ENCODE data around the gene PAPSS2.

PAPSS2 gene

GRCh38 chr10:87672551-87672950, 12.9 kb downstream of the PAPSS2 start:
- no peak for DNase-seq

GRCh38 chr10:87674943-87675342, 15.3 kb downstream of the PAPSS2 start:
- no peak for DNase-seq

DNA sequence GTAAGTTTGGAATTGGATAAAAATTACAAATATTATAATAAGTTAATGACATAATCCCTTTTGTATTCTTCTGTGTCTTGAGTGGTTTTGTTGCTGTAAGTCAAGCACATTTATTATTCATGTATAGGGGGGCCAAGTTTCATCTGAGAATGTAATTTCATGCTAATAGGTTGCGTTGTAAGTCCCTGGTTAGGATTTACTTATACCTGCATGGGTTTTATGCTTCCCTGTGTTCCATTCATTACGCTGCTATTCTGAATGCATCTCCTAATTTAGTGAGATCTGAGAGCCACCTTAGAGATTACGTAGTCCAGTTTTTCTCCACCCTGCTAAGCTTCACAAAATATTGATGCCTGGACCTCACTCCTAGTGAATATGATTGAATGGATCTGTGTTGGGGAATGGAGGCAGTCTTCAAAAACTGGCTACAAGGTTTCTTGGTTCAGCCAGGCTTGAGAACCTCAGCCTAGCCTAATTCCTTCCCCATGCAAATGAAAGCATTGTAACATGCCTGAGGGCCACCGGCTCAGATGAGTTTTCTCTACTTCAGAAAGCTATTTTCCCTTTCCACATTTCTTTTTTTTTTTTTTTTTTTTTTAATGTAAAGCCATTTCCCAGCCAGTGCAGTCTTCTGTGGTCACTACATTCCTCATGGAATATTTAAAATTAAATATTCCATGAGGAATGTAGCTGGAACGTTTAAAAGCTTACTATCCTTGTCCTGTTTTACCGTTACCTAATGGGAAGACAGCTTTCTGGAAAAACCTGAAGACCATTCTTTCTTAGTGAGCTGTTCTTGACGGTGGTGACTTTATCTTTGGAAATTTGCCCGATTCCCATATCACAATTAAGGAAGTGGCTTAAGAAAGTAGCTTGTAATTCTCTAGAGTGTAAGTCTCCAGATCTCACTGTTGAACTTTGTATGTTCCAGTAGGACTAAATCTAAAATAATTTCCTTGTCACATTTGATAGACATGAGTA, 16.0 kb downstream of the PAPSS2 start:
- no peak for DNase-seq

GRCh38 chr10:87677595-87677994, 17.9 kb downstream of the PAPSS2 start:
- no peak for DNase-seq

DNA sequence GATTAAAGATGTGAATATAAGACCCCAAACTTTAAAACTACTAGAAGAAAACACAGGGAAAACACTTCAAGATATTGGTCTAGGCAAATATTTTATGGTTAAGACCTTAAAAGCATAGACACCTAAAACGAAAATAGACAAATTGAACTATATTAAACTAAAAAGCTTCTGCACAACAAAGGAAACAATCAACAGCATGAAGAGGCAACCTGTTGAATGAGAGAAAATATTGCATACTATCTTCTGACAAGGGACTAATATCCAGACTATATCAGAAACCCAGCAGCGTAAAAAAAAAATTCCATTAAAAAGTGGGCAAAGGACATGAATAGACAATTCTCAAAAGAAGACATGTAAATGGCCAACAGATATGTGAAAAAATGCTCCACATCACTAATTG, 18.6 kb downstream of the PAPSS2 start:
- DNase-seq: no peak

GRCh38 chr10:87683356-87683755, 23.7 kb downstream of the PAPSS2 start:
- DNase-seq: no peak

GRCh38 chr10:87684001-87684638, 24.4 kb downstream of the PAPSS2 start:
- DNase-seq: no peak

- DNase-seq: no peak
These were observed 26.3 kb downstream of the PAPSS2 start for GRCh38 chr10:87685832-87686574.

GRCh38 chr10:87691506-87692070, 31.9 kb downstream of the PAPSS2 start:
- DNase-seq: no peak

GRCh38 chr10:87692956-87693484, 33.3 kb downstream of the PAPSS2 start:
- DNase-seq: no peak

- DNase-seq: no peak
These were observed 34.5 kb downstream of the PAPSS2 start for GRCh38 chr10:87694011-87694794.

DNA sequence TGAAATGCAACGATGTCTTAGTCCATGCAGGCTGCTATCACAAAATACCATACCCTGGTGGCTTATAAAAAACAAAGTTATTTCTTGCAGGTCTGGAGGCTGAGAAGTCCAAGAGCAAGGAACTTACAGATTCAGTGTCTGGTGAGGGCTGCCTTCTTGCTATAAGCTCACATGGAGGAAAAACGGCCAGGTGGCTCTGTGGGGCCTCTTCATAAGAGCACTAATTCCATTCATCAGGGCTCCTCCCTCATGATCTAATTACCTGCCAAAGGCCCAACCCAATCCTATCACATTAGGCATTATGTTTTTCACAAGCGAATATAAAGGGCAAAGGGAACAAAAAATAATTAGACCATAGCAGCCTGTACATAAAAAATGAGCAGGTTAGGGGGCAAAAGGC, 35.4 kb downstream of the PAPSS2 start:
- DNase-seq: no peak

GRCh38 chr10:87696922-87697745, 37.5 kb downstream of the PAPSS2 start:
- no peak for DNase-seq

DNA sequence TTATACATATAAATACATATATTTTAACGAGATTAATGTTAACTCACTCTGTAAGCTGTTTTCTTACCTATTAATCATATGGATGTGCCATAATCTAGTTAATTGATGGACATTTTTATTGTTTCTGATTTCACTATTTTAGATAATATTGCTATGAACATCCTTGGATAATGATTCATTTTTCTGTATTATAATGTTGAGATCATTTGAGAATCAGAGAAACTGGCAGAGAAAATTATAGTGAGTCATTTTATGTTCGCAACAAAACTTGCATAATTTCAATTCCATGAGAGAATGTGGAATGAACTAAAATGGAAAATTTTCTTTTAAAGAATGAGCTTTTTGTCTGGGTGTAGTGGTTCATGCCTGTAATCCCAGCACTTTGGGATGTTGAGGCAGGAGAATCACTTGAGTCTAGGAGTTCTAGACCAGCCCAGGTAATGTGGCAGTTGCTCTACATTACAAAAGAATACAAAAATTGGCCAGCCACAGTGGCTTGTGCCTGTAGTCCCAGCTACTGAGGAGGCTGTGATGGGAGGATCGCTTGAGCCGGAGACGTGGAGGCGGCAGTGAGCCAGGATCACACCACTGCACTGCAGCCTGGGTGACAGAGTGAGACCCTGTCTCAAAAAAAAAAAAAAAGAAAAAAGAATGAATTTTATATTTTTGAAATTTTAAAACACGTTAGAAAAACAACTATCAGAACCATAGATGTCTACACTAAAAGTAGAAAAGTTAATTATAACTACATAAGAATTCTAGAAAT, 40.5 kb downstream of the PAPSS2 start:
- no peak for DNase-seq

- DNase-seq: no peak
These were observed 42.7 kb downstream of the PAPSS2 start for GRCh38 chr10:87702260-87702972.

- DNase-seq: no peak
These were observed 43.3 kb downstream of the PAPSS2 start for GRCh38 chr10:87702973-87703294.

- no peak for DNase-seq
These were observed 44.1 kb downstream of the PAPSS2 start for GRCh38 chr10:87703771-87704170.

GRCh38 chr10:87705339-87705738, 45.7 kb downstream of the PAPSS2 start:
- DNase-seq: no peak

GRCh38 chr10:87706731-87707130, 47.1 kb downstream of the PAPSS2 start:
- no peak for DNase-seq

GRCh38 chr10:87707254-87707653, 47.6 kb downstream of the PAPSS2 start:
- DNase-seq: no peak

Data from CD4-positive, alpha-beta T cell treated with Interleukin-1 beta for 1 hour (primary cell).